Nephron (organoid): Measurements from ENCODE around the gene DPF3.
A peak's percentile ranks its signal among the peaks of the same experiment; 100 is the strongest.

Experiments used
- H3K27ac Mint-ChIP-seq, 3 experiments: 2 replicates each; pipeline ENCODE4 v1.8.0; 2020; ENCODE audit warnings: mixed read lengths in 3 of 3, mild to moderate bottlenecking in 2 of 3, moderate library complexity in 1 of 3
- H3K27me3 Mint-ChIP-seq: 2 replicates; pipeline ENCODE4 v1.8.0; 2021; ENCODE audit warnings: low read depth, mild to moderate bottlenecking, moderate library complexity, mixed read lengths
- H3K36me3 Mint-ChIP-seq: 2 replicates; pipeline ENCODE4 v1.8.0; 2020; ENCODE audit warnings: low read depth, mixed read lengths
- H3K4me1 Mint-ChIP-seq: 2 replicates; pipeline ENCODE4 v1.8.0; 2020; ENCODE audit warnings: mixed read lengths
- H3K4me3 Mint-ChIP-seq, 3 experiments: 2 replicates each; pipeline ENCODE4 v1.8.0; 2020; ENCODE audit warnings: mild to moderate bottlenecking in 3 of 3, mixed read lengths in 3 of 3, moderate library complexity in 2 of 3
- H3K9me3 Mint-ChIP-seq: 2 replicates; pipeline ENCODE4 v1.8.0; 2020; ENCODE audit warnings: mixed read lengths
- TF ChIP-seq, protein P1 (sequence below), 3 experiments: fragments of 200-600 bp; sonication (generic); IDR thresholded peaks; one replicate each; pipeline ENCODE4 v1.5.0; 2021; ENCODE audit warnings: antibody characterized with exemption in 3 of 3; ENCODE audit not compliant: unreplicated experiment in 3 of 3

Gene DPF3

DNA sequence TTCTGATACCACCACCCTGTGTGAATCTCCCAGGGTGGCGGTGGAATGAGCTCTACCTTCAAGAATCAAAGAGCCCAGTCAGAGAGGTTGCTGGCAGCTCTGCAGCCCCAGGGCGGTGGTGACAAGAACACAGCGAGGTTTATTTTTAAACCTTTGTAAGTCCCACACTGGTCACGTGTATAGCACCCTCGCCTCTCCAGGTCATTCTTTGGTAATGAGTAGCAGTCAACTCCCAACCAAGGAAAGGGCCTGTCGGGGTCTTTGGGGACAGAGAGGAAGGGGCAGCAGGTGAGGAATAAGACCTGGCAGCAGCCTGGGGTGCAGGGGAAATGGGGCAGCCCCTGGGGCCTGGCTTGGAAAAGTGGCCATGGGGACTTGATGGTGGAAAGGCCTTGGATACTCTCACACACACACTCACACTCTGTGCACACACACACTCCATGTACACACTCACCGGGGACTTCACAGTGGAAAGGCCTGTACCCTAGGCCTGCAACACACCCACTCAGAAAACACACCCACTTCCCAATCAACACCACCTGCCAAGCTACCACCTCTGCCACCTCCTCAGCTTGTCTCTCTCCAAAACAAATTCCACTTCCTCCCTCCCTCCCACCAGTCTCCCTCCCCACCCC is 178.6 kb downstream of the DPF3 start:
- Mint-ChIP-seq H3K27ac (peak overlapping the region in 2 of 3 experiments; percentile 35 to 84), H3K36me3 (peaks cover 11% of the 10 kb centered on the region), H3K4me3 (no peak overlapping the region), H3K27me3 (no peaks in the 10 kb centered on the region), H3K9me3 (no peaks in the 10 kb centered on the region), H3K4me1 (peaks cover 33% of the 10 kb centered on the region)
- TF ChIP-seq, protein P1, sequence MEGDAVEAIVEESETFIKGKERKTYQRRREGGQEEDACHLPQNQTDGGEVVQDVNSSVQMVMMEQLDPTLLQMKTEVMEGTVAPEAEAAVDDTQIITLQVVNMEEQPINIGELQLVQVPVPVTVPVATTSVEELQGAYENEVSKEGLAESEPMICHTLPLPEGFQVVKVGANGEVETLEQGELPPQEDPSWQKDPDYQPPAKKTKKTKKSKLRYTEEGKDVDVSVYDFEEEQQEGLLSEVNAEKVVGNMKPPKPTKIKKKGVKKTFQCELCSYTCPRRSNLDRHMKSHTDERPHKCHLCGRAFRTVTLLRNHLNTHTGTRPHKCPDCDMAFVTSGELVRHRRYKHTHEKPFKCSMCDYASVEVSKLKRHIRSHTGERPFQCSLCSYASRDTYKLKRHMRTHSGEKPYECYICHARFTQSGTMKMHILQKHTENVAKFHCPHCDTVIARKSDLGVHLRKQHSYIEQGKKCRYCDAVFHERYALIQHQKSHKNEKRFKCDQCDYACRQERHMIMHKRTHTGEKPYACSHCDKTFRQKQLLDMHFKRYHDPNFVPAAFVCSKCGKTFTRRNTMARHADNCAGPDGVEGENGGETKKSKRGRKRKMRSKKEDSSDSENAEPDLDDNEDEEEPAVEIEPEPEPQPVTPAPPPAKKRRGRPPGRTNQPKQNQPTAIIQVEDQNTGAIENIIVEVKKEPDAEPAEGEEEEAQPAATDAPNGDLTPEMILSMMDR (IDR thresholded peaks at IDR 0.05; ENCODE audit: unreplicated experiment in 3 of 3), result no peak

GRCh38 chr14:72714871-72715214 is 179.1 kb downstream of the DPF3 start:
- no peaks in the 10 kb centered on the region for H3K27me3 Mint-ChIP-seq
- TF ChIP-seq, protein P1 (IDR thresholded peaks at IDR 0.05; ENCODE audit: unreplicated experiment in 3 of 3), result no peak
- H3K9me3 Mint-ChIP-seq, result no peaks in the 10 kb centered on the region
- peaks cover 37% of the 10 kb centered on the region for H3K4me1 Mint-ChIP-seq
- H3K27ac Mint-ChIP-seq, result peak overlapping the region in 2 of 3 experiments; percentile 35 to 84
- H3K36me3 Mint-ChIP-seq, result peaks cover 10% of the 10 kb centered on the region
- H3K4me3 Mint-ChIP-seq, result no peak overlapping the region

- peaks cover 37% of the 10 kb centered on the region for H3K4me1 Mint-ChIP-seq
- no peak overlapping the region for H3K4me3 Mint-ChIP-seq
- TF ChIP-seq, protein P1 (IDR thresholded peaks at IDR 0.05; ENCODE audit: unreplicated experiment in 3 of 3), result no peak
- peak overlapping the region; percentile 9 to 63 (median 10) for H3K27ac Mint-ChIP-seq
- no peaks in the 10 kb centered on the region for H3K27me3 Mint-ChIP-seq
- peaks cover 10% of the 10 kb centered on the region for H3K36me3 Mint-ChIP-seq
- no peaks in the 10 kb centered on the region for H3K9me3 Mint-ChIP-seq
Measured at GRCh38 chr14:72714094-72714493, 179.8 kb downstream of the DPF3 start.

DNA sequence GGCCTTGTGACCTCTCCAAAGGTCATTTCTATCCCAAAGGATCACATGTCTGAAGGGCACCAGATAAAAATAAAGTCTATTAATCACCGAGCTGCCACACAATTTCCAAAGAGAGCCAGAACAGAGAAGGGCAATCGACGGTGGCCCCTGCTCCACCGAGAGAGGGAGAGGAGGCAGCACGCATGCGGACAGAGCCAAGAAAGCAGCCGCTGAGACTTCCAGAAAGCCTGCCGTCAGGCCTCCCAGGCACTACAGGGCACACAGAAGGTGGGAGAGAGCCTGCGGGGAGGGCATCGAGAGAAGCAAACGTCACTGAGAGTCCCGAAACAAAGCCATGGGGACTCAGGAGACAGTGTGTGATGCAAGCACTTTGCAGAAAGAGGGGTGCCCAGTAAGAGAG is 182.0 kb downstream of the DPF3 start:
- no peak overlapping the region for H3K4me3 Mint-ChIP-seq
- H3K27me3 Mint-ChIP-seq, result peaks cover 3% of the 10 kb centered on the region
- peaks cover 31% of the 10 kb centered on the region for H3K4me1 Mint-ChIP-seq
- H3K27ac Mint-ChIP-seq, result no peak overlapping the region
- TF ChIP-seq, protein P1 (IDR thresholded peaks at IDR 0.05; ENCODE audit: unreplicated experiment in 3 of 3), result no peak
- peaks cover 15% of the 10 kb centered on the region for H3K36me3 Mint-ChIP-seq
- no peaks in the 10 kb centered on the region for H3K9me3 Mint-ChIP-seq

DNA sequence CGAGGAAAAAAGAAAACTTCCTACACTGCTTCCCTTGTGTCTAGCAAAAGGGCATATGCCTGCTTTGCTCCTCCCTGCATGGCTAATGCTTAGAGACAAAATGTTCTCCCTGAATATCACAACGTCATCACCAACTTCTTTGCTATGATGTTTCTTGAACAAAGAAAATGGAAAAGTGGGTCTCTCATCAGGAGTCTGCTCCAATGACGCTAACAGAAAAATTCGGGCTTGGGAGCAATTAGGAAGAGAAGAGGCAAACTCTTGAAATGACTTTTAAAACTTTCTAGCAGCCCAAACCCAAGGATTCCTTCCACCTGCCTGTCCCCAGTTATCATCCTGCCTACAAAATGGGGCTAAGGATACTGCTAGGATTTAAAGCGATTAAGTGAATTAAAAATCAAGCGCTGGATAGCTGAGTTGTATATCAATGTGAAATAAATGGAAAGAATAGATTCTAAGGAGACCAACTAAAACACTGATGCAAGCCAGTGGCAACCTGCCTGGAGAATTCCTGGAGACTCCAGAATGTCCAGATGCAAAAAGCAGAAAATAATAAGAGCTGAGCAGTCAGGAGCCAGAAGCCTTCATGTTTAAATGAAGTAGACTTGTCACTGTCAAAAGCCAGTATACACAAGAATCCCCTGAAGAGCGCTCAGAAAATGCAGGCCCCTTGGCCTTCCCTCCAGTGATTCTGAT is 183.8 kb downstream of the DPF3 start:
- TF ChIP-seq, protein P1 (IDR thresholded peaks at IDR 0.05; ENCODE audit: unreplicated experiment in 3 of 3), result no peak
- Mint-ChIP-seq H3K36me3 (peaks cover 22% of the 10 kb centered on the region), H3K27me3 (peaks cover 3% of the 10 kb centered on the region), H3K9me3 (no peaks in the 10 kb centered on the region), H3K27ac (peak overlapping the region in 1 of 3 experiments; percentile 19), H3K4me1 (peaks cover 15% of the 10 kb centered on the region), H3K4me3 (no peak overlapping the region)
